WTC11 (cell line): ENCODE measurements around the gene SEPTIN3. TPM values are rescaled to one million over a fixed set of nuclear protein-coding genes. Genes with fewer than 3 reads are reported as not detected.

ENCODE experiments used
- ATAC-seq: fragments of 200-7000 bp; cut with Tn5 transposase; 2 replicates; pipeline ENCODE4 v1.10.0; 2021; ENCODE audit warnings: mild to moderate bottlenecking, moderate library complexity
- CTCF ChIA-PET: fragments of 300-600 bp; sonication (Branson Sonifier 250); formaldehyde crosslinking; loops from one replicate; lab custom pipeline; 2021; ENCODE audit warnings: antibody characterized with exemption; lab: Charles Lee
- POLR2A ChIA-PET: fragments of 350-600 bp; sonication (Branson Sonifier 250); formaldehyde crosslinking; loops from one replicate; lab custom pipeline; 2021; ENCODE audit warnings: antibody characterized with exemption; lab: Charles Lee
- DNase-seq: peaks from one replicate; pipeline ENCODE4 v3.0.0; 2021; ENCODE audit warnings: low spot score
- H3K27ac Mint-ChIP-seq: 2 replicates; pipeline ENCODE4 v1.8.0; 2021; ENCODE audit warnings: mixed read lengths
- H3K27me3 Mint-ChIP-seq: 2 replicates; pipeline ENCODE4 v1.8.0; 2021; ENCODE audit warnings: low read depth, mild to moderate bottlenecking, moderate library complexity, mixed read lengths
- H3K36me3 Mint-ChIP-seq: 2 replicates; pipeline ENCODE4 v1.8.0; 2021; ENCODE audit warnings: mixed read lengths
- H3K4me1 Mint-ChIP-seq: 2 replicates; pipeline ENCODE4 v1.8.0; 2022; ENCODE audit warnings: mixed read lengths
- H3K4me3 Mint-ChIP-seq: 2 replicates; pipeline ENCODE4 v1.8.0; 2021; ENCODE audit warnings: mild to moderate bottlenecking, moderate library complexity, mixed read lengths
- H3K9me3 Mint-ChIP-seq: 2 replicates; pipeline ENCODE4 v1.8.0; 2021; ENCODE audit warnings: mixed read lengths
- ARID4B ChIP-seq: sonication (generic); formaldehyde crosslinking; IDR thresholded peaks from 2 replicates; pipeline ENCODE4 v1.8.0; 2023; ENCODE audit warnings: missing genetic modification reagents, mild to moderate bottlenecking, borderline replicate concordance
- ATF2 ChIP-seq: sonication (generic); formaldehyde crosslinking; IDR thresholded peaks from 2 replicates; pipeline ENCODE4 v1.8.1; 2022; ENCODE audit warnings: low read depth, missing genetic modification reagents, borderline replicate concordance
- CTCF ChIP-seq: fragments of 200-600 bp; IDR thresholded peaks from 2 replicates; pipeline ENCODE4 v1.8.0; 2022; ENCODE audit warnings: antibody characterized with exemption
- ERG ChIP-seq: fragments of 250-450 bp; sonication (Bioruptor Pico); IDR thresholded peaks from 2 replicates; pipeline ENCODE4 v1.8.0; 2021; ENCODE audit warnings: mild to moderate bottlenecking
- MXD4 ChIP-seq: fragments of 250-450 bp; sonication (Bioruptor Pico); IDR thresholded peaks from 2 replicates; pipeline ENCODE4 v1.8.0; 2021; ENCODE audit warnings: mild to moderate bottlenecking, moderate library complexity, borderline replicate concordance
- MYBL2 ChIP-seq: sonication (generic); formaldehyde crosslinking; IDR thresholded peaks from 2 replicates; pipeline ENCODE4 v1.8.1; 2023; ENCODE audit warnings: mild to moderate bottlenecking, moderate library complexity, missing genetic modification reagents
- NR3C1 ChIP-seq: sonication (generic); formaldehyde crosslinking; conservative IDR thresholded peaks from 2 replicates; pipeline ENCODE4 v1.8.1; 2023; ENCODE audit warnings: low read depth, mild to moderate bottlenecking, missing genetic modification reagents
- TEAD1 ChIP-seq: sonication (generic); formaldehyde crosslinking; IDR thresholded peaks from 2 replicates; pipeline ENCODE4 v1.8.0; 2022; ENCODE audit warnings: mild to moderate bottlenecking, missing genetic modification reagents
- TEAD4 ChIP-seq: sonication (generic); formaldehyde crosslinking; IDR thresholded peaks from 2 replicates; pipeline ENCODE4 v1.8.0; 2022; ENCODE audit warnings: mild to moderate bottlenecking, missing genetic modification reagents
- ZNF138 ChIP-seq: sonication (generic); formaldehyde crosslinking; conservative IDR thresholded peaks from 2 replicates; pipeline ENCODE4 v1.8.1; 2022; ENCODE audit warnings: mild to moderate bottlenecking, moderate library complexity, missing genetic modification reagents
- ZNF263 ChIP-seq: sonication (generic); formaldehyde crosslinking; IDR thresholded peaks from 2 replicates; pipeline ENCODE4 v1.8.1; 2022; ENCODE audit warnings: low read depth, mild to moderate bottlenecking, moderate library complexity, missing genetic modification reagents
- ZSCAN18 ChIP-seq: fragments of 250-450 bp; sonication (Bioruptor Pico); IDR thresholded peaks from 2 replicates; pipeline ENCODE4 v2.1.2; 2022; ENCODE audit warnings: mild to moderate bottlenecking, moderate library complexity
- total RNA-seq: library from RNA; stranded (reverse); gene quantifications from 3 replicates; pipeline ENCODE4 v1.2.3, GENCODE V29; 2021
- TF ChIP-seq, protein P1 (sequence below): fragments of 250-450 bp; sonication (Bioruptor Pico); IDR thresholded peaks from 2 replicates; pipeline ENCODE4 v1.9.0; 2021; ENCODE audit warnings: moderate library complexity, mild to moderate bottlenecking, inconsistent platforms, borderline replicate concordance
- TF ChIP-seq, protein P2 (sequence below): sonication (generic); formaldehyde crosslinking; IDR thresholded peaks from 2 replicates; pipeline ENCODE4 v1.8.1; 2023; ENCODE audit warnings: mild to moderate bottlenecking, missing genetic modification reagents, borderline replicate concordance
- TF ChIP-seq, protein P3 (sequence below): fragments of 250-450 bp; sonication (Bioruptor Pico); IDR thresholded peaks from 2 replicates; pipeline ENCODE4 v1.9.0; 2021; ENCODE audit warnings: mild to moderate bottlenecking
- TF ChIP-seq, protein P4 (sequence below): sonication (generic); formaldehyde crosslinking; IDR thresholded peaks from 2 replicates; pipeline ENCODE4 v1.8.1; 2023; ENCODE audit warnings: mild to moderate bottlenecking, missing genetic modification reagents, moderate library complexity

SEPTIN3 gene
- total RNA-seq, 1 experiment from 2014 or later, result 19.5 TPM

DNA sequence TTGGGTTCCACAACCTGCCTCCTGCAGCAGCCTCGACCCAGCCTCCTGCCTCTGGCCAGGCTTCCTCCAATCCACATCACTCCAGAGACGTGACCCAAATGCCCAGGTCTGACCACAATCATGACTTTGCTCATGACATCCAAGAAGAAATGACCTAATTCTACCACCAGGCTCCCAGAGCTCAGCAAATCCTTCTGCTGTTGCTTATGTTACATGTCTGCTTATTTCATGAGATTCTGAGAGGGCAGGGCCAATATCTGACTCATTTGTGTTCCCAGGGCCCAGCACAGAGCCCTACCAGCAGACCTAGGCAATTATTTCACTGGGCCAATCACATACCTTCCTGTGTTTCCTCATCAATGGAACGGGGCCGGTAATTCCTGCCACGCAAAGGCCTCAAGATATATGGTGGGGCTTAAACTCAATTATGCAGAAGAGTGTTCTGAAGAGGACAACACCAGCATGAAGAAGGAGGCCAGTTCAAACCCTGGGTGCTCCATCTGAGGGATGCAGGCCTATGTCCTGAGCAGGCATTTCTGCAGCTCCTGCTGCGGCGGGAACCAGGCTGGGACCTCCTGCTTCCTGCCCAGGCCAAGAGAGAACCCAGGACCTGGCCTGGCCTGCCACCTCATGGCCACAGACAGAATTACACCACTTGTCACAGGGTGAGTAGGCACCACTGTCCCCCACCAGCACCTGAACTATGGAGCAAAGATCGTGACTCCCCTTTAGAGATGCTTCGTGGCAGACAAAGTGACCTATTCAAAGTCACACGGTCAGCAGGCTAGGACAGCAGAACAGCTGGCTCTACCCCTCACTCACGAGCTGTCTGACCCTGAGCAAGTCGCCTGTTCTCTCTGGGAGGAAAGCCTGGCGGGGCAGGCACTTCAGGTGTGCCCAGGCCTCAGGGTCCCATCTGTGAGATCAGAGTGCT lies 28.1 kb upstream of the SEPTIN3 start (continued):
- TF ChIP-seq ERG (CRISPR knock-in tag) (no peak), ZSCAN18 (CRISPR knock-in tag) (no peak), NR3C1 (CRISPR knock-in tag) (no peak), TEAD4 (no peak), MXD4 (CRISPR knock-in tag) (no peak), ZNF263 (CRISPR knock-in tag) (no peak), ZNF138 (no peak)
- TF ChIP-seq, protein P1, sequence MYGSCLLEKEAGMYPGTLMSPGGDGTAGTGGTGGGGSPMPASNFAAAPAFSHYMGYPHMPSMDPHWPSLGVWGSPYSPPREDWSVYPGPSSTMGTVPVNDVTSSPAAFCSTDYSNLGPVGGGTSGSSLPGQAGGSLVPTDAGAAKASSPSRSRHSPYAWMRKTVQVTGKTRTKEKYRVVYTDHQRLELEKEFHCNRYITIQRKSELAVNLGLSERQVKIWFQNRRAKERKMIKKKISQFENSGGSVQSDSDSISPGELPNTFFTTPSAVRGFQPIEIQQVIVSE, result no peak
- TF ChIP-seq, protein P2, sequence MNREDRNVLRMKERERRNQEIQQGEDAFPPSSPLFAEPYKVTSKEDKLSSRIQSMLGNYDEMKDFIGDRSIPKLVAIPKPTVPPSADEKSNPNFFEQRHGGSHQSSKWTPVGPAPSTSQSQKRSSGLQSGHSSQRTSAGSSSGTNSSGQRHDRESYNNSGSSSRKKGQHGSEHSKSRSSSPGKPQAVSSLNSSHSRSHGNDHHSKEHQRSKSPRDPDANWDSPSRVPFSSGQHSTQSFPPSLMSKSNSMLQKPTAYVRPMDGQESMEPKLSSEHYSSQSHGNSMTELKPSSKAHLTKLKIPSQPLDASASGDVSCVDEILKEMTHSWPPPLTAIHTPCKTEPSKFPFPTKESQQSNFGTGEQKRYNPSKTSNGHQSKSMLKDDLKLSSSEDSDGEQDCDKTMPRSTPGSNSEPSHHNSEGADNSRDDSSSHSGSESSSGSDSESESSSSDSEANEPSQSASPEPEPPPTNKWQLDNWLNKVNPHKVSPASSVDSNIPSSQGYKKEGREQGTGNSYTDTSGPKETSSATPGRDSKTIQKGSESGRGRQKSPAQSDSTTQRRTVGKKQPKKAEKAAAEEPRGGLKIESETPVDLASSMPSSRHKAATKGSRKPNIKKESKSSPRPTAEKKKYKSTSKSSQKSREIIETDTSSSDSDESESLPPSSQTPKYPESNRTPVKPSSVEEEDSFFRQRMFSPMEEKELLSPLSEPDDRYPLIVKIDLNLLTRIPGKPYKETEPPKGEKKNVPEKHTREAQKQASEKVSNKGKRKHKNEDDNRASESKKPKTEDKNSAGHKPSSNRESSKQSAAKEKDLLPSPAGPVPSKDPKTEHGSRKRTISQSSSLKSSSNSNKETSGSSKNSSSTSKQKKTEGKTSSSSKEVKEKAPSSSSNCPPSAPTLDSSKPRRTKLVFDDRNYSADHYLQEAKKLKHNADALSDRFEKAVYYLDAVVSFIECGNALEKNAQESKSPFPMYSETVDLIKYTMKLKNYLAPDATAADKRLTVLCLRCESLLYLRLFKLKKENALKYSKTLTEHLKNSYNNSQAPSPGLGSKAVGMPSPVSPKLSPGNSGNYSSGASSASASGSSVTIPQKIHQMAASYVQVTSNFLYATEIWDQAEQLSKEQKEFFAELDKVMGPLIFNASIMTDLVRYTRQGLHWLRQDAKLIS (CRISPR knock-in tag), result no peak

GRCh38 chr22:41943661-41944209 lies 25.5 kb upstream of the SEPTIN3 start:
- peak overlapping the region; percentile 62; the same call in 1 of the 2 replicates for H3K27ac Mint-ChIP-seq
- ChIA-PET CTCF (interaction anchor here (0.6 to 10.0 kb wide), 4 partner anchors 12 to 247 kb away, joined by 3 to 143 read pairs (median 7); partner anchors contain the start of gene TNFRSF13C), POLR2A (interaction anchor here (0.7 kb wide), 1 partner anchor 126 kb away, joined by 6 read pairs; no protein-coding TSS in a partner anchor)
- no peak for DNase-seq
- H3K36me3 Mint-ChIP-seq, result peaks cover 59% of the 10 kb centered on the region
- H3K9me3 Mint-ChIP-seq, result no peaks in the 10 kb centered on the region
- peaks cover 4% of the 10 kb centered on the region; the same call in 1 of the 2 replicates for H3K27me3 Mint-ChIP-seq
- no peak for ATAC-seq
- peaks cover 41% of the 10 kb centered on the region for H3K4me1 Mint-ChIP-seq
- peak overlapping the region; percentile 34 for H3K4me3 Mint-ChIP-seq
- TF ChIP-seq CTCF (no peak), ARID4B (CRISPR knock-in tag) (no peak), ATF2 (no peak), MYBL2 (CRISPR knock-in tag) (no peak), TEAD1 (CRISPR knock-in tag) (no peak)
- TF ChIP-seq, protein P3, sequence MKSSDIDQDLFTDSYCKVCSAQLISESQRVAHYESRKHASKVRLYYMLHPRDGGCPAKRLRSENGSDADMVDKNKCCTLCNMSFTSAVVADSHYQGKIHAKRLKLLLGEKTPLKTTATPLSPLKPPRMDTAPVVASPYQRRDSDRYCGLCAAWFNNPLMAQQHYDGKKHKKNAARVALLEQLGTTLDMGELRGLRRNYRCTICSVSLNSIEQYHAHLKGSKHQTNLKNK (CRISPR knock-in tag), result no peak
- TF ChIP-seq, protein P4, sequence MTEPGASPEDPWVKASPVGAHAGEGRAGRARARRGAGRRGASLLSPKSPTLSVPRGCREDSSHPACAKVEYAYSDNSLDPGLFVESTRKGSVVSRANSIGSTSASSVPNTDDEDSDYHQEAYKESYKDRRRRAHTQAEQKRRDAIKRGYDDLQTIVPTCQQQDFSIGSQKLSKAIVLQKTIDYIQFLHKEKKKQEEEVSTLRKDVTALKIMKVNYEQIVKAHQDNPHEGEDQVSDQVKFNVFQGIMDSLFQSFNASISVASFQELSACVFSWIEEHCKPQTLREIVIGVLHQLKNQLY (CRISPR knock-in tag), result no peak
